Right ventricle myocardium inferior (tissue), 1 donor: ENCODE results near the gene BRD3OS. TPM values are rescaled to one million over a fixed set of nuclear protein-coding genes. Genes with fewer than 3 reads are reported as not detected.

Experiments
- ATAC-seq: fragments of 200-7000 bp; cut with Tn5 transposase; one replicate; pipeline ENCODE4 v1.9.1; 2020; ENCODE audit warnings: mild to moderate bottlenecking, moderate library complexity
- DNase-seq: peaks from one replicate; pipeline ENCODE4 v3.0.0; 2021; ENCODE audit errors: missing footprints
- intact Hi-C: fragments of 100-400 bp; cut with DNase I; formaldehyde crosslinking; loops from one replicate; pipeline ENCODE4 v1.11.0; 2022
- total RNA-seq: library from RNA; stranded (reverse); fragmentation: NEBNext Ultra II Directional; extraction: Animal tissue kit (Norgen Biotek cat#: 25700); gene quantifications from one replicate; pipeline ENCODE4 v1.2.1, GENCODE V29; 2021
- donor health status: DM: no; HTN: yes; CAD: no; lungs with severe emphysema.

BRD3OS gene
- total RNA-seq, 1 donor from 2014 or later: 6.2 TPM

- DNase-seq: peak; percentile 22
- ATAC-seq: no peak
- intact Hi-C loops: loop anchor here (5.0 kb wide), 1 partner anchor 92 kb away; the partner anchor contains the start of gene WDR5
Measured at GRCh38 chr9:134044944-134045343, 19.7 kb downstream of the BRD3OS start.

DNA sequence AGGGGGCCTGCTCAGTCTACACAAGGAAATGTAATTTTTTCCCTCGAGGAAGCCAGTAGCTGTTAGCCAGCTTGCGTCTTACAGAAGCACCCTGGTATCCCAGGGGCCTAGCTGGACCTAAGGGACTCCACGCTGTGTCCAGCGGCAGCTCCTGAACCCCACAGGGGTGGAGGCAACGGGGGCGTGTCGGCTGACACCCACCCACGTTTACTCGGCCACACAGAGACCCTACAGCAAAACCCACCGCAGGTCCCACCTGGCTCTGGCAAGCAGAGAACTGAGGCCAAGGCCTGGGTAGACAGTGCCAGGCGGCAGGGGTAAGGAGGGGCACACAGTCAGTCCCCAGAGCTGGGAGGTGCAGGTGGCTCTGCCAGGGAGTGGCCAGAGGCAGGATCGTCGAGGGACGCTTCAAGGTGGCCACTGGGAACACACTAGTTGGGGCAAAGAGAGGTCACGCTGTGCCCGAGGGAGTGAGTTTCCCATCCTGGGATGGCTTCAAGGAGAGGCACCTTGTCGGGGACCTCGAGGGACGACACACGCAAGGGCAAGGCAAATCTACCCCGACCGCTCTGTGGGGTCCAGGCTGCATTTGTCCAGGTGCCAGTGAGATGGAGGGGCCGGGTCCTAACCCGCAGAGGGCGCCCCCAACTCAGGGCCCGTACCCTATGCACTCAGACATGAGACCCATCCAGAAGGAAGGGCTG is 20.7 kb downstream of the BRD3OS start:
- ATAC-seq (no peak), DNase-seq (peak; percentile 63)
- intact Hi-C loops: loop anchor here (5.0 kb wide), 1 partner anchor 91 kb away; the partner anchor contains the start of gene WDR5

DNA sequence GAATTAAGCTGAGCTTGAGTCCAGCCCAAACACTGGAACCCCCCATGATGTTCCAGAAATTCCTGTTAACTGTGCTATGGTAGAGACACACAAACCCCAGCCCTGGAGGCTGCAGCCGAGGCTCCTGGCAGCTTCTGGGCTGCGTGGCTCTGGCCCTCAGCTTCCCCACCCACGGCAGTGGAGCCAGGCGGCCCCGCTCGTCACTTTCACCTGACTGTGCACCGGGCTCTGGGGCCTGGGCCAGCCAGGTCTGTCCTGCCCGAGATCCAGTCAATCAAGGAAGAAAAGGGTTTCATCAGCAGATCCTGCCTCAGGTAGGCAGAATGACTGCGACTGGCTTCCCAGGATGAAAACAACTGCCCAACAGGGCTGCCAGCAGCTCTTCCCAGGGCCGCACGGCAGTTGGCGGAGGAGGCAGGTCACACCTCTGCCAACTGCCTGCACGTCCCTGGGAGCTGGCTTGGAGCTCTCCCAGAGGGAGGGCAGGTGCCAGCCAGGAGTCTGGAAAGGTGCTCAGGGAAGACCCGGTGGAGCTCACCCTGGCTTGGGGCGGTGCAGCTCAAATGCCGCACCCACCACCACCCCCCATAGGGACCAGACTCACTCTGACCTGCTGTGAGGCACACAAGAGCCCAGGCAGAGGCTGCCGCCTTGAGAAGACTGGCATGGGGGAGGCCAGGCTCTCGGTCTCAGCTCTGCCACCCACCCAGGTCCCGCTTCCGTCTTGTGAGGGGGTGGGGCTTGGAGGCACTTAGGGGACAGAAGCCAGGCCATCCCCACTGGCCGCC is 21.8 kb downstream of the BRD3OS start:
- peak; percentile 55 for DNase-seq
- no peak for ATAC-seq

GRCh38 chr9:134047868-134048581 is 22.7 kb downstream of the BRD3OS start:
- intact Hi-C loops: loop anchor here (5.0 kb wide), 1 partner anchor 89 kb away; the partner anchor contains the start of gene WDR5
- peak; percentile 59 for DNase-seq
- no peak for ATAC-seq

More for the DNA sequence above, 21.8 kb downstream of the BRD3OS start:
- intact Hi-C loops: loop anchor here (5.0 kb wide), 1 partner anchor 90 kb away; the partner anchor contains the start of gene WDR5

- intact Hi-C loops: loop anchor here (5.0 kb wide), 1 partner anchor 89 kb away; the partner anchor contains the start of gene WDR5
- ATAC-seq: no peak
- DNase-seq: peak; percentile 17
Measured at GRCh38 chr9:134048582-134048968, 23.3 kb downstream of the BRD3OS start.

GRCh38 chr9:134049236-134049635 is 24.0 kb downstream of the BRD3OS start:
- peak; percentile 84 for ATAC-seq
- intact Hi-C loops: loop anchor here (5.0 kb wide), 1 partner anchor 88 kb away; the partner anchor contains the start of gene WDR5
- peak; percentile 85 for DNase-seq

DNA sequence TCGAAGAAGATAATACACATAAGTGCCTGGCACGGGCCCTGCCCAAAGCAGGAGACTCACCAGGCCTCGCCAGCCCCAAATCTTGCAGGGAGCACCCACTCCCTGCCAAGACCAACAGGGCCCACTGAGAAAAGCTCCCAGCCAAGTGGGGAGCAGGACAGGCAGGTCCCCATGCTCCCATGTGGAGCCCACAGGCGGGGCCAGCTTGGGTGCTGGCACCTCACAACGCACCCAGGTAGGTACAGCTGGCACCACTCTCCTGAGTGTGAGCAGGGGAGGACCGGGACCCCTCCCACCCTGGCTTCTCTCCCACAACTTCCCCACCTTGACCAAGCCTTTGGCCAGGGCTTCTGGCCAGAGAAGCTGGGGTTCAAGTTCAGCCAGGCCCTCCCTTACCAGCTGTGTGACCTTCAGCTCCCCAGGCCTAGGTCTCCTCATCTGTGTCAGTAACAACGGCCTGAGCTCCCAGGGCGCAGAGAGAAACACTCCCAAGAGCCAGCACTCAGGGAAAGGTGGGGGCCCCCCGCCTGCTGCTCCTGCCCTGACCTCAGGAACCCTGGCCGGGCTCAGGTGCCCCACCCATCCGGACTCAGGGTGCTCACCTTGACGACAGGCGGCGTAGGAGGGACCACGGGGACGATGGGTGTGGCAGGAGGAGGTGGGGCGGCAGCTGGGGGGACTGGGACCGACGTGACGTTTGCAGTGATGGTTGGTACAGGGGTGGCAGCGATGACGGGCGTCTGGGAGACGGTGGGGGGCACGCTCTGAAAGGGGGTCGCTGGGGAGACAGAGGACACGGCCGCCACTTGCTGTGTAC is 24.7 kb downstream of the BRD3OS start:
- peak; percentile 54 for DNase-seq
- intact Hi-C loops: loop anchor here (5.0 kb wide), 1 partner anchor 87 kb away; the partner anchor contains the start of gene WDR5
- ATAC-seq: no peak

GRCh38 chr9:134050726-134051125 is 25.4 kb downstream of the BRD3OS start:
- DNase-seq (peak; percentile 27), ATAC-seq (no peak)
- intact Hi-C loops: no loop called here

- ATAC-seq (no peak), DNase-seq (peak; percentile 21)
- intact Hi-C loops: no loop called here
Measured at GRCh38 chr9:134051319-134051718, 26.0 kb downstream of the BRD3OS start.

DNA sequence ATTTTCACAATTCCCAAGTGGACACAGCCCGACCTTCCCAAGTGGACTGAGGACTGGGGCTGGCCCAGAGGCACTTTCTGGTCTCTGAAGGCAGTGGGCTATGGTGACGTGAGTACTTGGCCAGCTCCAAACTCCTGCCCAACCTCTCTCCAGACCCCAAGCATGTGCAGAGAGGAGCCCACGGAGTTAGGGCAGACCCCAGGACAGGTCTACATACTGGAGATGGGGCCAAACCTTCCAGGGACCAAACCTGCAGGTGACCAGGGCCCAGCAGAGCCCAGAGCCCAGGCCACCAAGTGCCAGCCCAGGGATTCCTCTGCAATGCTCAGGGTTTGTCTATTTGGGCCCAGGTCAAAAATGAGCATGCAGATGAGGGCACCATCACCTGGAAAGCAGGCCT is 27.2 kb downstream of the BRD3OS start:
- intact Hi-C loops: no loop called here
- DNase-seq (peak; percentile 18), ATAC-seq (no peak)

GRCh38 chr9:134052941-134053340 is 27.7 kb downstream of the BRD3OS start:
- intact Hi-C loops: no loop called here
- peak; percentile 37 for DNase-seq

GRCh38 chr9:134053401-134053871 is 28.2 kb downstream of the BRD3OS start:
- intact Hi-C loops: no loop called here
- ATAC-seq: no peak
- peak; percentile 50 for DNase-seq

More at GRCh38 chr9:134052941-134053340, 27.7 kb downstream of the BRD3OS start:
- ATAC-seq: no peak

DNA sequence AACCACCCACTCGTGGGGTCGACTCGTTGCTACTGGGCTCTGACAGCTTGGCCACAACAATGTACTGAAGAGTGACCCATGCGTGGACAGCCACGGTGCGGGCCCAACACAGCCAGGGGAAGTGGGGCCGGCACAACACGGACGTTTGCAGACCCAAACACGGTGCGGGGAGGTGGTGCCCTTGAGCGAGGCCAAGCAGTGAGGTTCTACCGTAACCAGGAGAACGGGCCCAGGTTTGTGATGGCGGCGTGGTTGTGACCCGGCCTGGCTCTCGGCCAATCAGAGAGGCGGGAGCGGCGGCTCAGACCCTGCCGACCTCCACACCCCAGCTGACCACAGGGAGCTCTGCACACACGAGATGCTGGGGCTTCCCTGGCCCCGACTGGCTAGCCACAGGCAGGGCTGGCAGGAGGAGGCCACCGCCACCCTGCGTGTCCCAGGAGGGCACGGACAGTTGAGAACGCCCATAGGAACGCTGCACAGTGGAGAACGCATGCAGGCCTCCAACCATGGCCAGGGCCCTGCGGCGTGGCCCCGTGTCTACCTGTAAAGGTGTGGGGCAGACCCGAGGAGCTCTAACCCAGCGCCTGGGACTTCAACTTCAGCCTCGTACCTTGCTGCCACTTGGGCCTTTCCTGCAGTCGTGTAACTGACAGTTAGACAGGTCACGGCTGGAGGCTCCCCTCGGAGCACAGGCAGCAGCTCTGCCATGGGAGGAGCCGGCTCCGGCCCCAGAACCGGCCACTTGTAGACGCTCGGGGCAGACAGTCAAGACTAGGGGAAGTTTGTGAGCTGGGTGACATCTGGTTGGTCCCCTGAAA is 28.9 kb downstream of the BRD3OS start:
- no peak for ATAC-seq
- DNase-seq: peak; percentile 64
- intact Hi-C loops: no loop called here

DNA sequence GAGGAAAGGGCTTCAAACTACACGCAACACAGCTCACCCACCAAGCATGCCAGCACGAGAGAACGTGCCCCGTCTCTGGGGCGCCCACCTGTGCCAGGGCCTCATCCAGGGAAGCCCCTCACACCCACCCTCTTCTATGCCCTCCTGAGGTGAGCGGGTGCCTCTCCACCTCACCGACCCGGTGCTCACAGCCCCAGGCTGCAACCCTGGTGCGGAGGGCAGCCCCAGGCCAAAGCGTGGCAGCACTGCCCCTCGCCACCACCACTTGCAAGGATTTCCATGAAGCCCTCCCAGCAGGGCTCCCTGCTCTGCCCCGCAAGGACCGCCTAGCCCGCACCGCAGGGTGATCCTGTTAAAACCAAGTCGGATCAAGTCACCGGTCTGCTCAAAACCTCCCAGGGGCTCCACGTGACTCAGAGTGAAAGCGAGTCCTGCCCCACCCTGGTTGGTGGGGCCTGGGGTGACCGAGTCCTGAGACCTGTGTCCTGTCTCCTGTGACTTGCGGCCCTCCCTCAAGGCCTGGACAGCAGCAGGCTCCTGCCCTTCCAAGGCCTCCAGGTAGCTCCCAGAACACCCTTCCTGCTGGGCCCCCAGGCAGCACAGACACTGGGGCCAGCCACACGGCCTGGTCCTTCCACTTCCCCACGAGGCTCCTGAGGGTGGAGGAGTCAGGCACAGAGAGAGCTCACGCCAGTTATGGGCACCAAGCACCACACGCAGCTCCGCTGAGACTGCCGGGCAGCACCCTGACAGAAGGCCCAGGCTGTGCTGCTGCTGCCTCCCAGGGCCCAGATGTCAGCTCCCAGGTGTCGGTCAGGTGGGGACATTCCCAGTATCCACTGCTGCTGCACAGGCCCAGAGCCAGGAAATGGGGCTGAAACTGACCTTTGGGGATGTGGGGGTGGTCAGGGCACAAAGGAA is 29.9 kb downstream of the BRD3OS start:
- intact Hi-C loops: no loop called here
- no peak for ATAC-seq
- peak; percentile 32 for DNase-seq

DNA sequence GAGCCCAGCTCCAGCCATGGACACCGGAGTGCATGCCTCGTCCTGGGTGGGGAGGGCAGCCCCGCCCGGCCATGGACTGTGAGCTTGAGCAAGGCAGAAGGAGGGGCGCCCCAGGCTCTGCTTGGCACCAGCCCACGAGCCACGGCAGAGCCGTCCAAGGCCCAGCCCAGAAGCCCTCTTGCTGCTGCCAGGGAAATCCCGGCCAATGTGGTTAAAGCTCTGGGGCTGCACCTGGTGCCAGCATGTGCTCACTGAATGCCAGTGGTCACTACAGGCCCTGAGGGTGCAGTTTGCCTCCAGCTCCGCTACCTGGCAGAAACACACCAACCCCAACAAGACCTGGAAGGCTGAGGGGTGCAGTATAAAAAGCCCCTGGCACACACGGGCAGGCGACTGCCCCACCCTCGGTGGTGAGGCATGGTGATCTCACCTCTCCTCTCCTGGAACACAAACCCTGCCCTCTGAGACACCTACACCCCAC is 30.7 kb downstream of the BRD3OS start:
- intact Hi-C loops: no loop called here
- peak; percentile 86 for ATAC-seq

More for the DNA sequence above, 30.7 kb downstream of the BRD3OS start:
- peak; percentile 88 for DNase-seq
